Vagina (tissue), 2 donors: ENCODE results near the gene CNIH3. TPM values are rescaled to one million over a fixed set of nuclear protein-coding genes. Genes with fewer than 3 reads are reported as not detected.

Source experiments
- DNase-seq, 2 donors: peaks; one replicate each; pipeline ENCODE4 v3.0.0-alpha.2; 2017; ENCODE audit errors: extremely low spot score in 2 of 2
- H3K27ac ChIP-seq: fragments of 200-600 bp; sonication (generic); one replicate; pipeline ENCODE4 v1.5.1; 2019
- H3K27me3 ChIP-seq: fragments of 200-600 bp; sonication (generic); one replicate; pipeline ENCODE4 v1.5.1; 2019
- H3K36me3 ChIP-seq, 2 donors: fragments of 200-600 bp; sonication (generic); one replicate each; pipeline ENCODE4 v1.5.1; 2017 to 2019
- H3K4me1 ChIP-seq: fragments of 200-600 bp; sonication (generic); one replicate; pipeline ENCODE4 v1.5.1; 2019
- H3K4me3 ChIP-seq, 2 donors: fragments of 200-600 bp; sonication (generic); 1 replicate in 1 of 2; 2 replicates in 1 of 2; pipeline ENCODE4 v1.5.1; 2016 to 2019
- H3K9me3 ChIP-seq: fragments of 200-600 bp; sonication (generic); one replicate; pipeline ENCODE4 v1.5.1; 2019
- CTCF ChIP-seq, 3 experiments: fragments of 450-650 bp in 2 of 3; fragments of 200-600 bp in 1 of 3; sonication (generic) in 1 of 3; IDR thresholded peaks; one replicate each; pipeline ENCODE4 v1.5.1; 2017 to 2019; ENCODE audit warnings: antibody characterized with exemption in 3 of 3, mild to moderate bottlenecking in 2 of 3, moderate library complexity in 2 of 3
- POLR2A ChIP-seq, 2 donors: fragments of 450-650 bp; IDR thresholded peaks; one replicate each; pipeline ENCODE4 v1.6.1; 2017; ENCODE audit warnings: antibody characterized with exemption in 2 of 2, mild to moderate bottlenecking in 2 of 2, moderate library complexity in 2 of 2
- POLR2AphosphoS5 ChIP-seq, 2 donors: sonication (generic); formaldehyde crosslinking; IDR thresholded peaks; one replicate each; pipeline ENCODE4 v1.9.0; 2017; ENCODE audit warnings: antibody characterized with exemption in 2 of 2, mild to moderate bottlenecking in 2 of 2, low read depth in 1 of 2; ENCODE audit not compliant: insufficient read depth in 1 of 2
- intact Hi-C: fragments of 100-400 bp; cut with DNase I; formaldehyde crosslinking; loops from one replicate; pipeline ENCODE4 v1.15.1; 2023
- total RNA-seq: library from RNA; depleted of rRNA; stranded (reverse); fragments of >200 nt; gene quantifications from one replicate; pipeline ENCODE4 v1.2.3, GENCODE V29; 2016

CNIH3 gene
- total RNA-seq, 1 donor from 2014 or later: not detected

- no peaks in the 10 kb centered on the region for H3K9me3 ChIP-seq
- DNase-seq: no peak
- H3K27ac ChIP-seq: peak overlapping the region; percentile 27
- intact Hi-C loops: no loop called here
- TF ChIP-seq POLR2A (IDR thresholded peaks at IDR 0.05) (no peak), POLR2AphosphoS5 (IDR thresholded peaks at IDR 0.05; ENCODE audit: insufficient read depth in 1 of 2, low read depth in 1 of 2) (no peak), CTCF (IDR thresholded peaks at IDR 0.05) (no peak)
- H3K27me3 ChIP-seq: no peaks in the 10 kb centered on the region
- H3K36me3 ChIP-seq: no peaks in the 10 kb centered on the region
- no peak overlapping the region for H3K4me3 ChIP-seq
- peaks cover 27% of the 10 kb centered on the region for H3K4me1 ChIP-seq
Observed at GRCh38 chr1:224732377-224733026, 116.4 kb downstream of the CNIH3 start.

- Histone ChIP-seq H3K4me1 (peaks cover 27% of the 10 kb centered on the region), H3K27ac (peak overlapping the region; percentile 27), H3K4me3 (no peak overlapping the region), H3K27me3 (no peaks in the 10 kb centered on the region), H3K9me3 (no peaks in the 10 kb centered on the region), H3K36me3 (no peaks in the 10 kb centered on the region)
- TF ChIP-seq POLR2A (IDR thresholded peaks at IDR 0.05): no peak
- TF ChIP-seq CTCF (IDR thresholded peaks at IDR 0.05): no peak
- TF ChIP-seq POLR2AphosphoS5 (IDR thresholded peaks at IDR 0.05; ENCODE audit: insufficient read depth in 1 of 2, low read depth in 1 of 2): no peak
- DNase-seq: no peak
- intact Hi-C loops: no loop called here
Observed at GRCh38 chr1:224733027-224733911, 117.2 kb downstream of the CNIH3 start.

GRCh38 chr1:224734261-224734935, 118.3 kb downstream of the CNIH3 start:
- no peak overlapping the region for H3K4me3 ChIP-seq
- no peak for TF ChIP-seq POLR2AphosphoS5 (IDR thresholded peaks at IDR 0.05; ENCODE audit: insufficient read depth in 1 of 2, low read depth in 1 of 2)
- no peak for TF ChIP-seq POLR2A (IDR thresholded peaks at IDR 0.05)
- no peak for TF ChIP-seq CTCF (IDR thresholded peaks at IDR 0.05)
- H3K27me3 ChIP-seq: no peaks in the 10 kb centered on the region
- peaks cover 27% of the 10 kb centered on the region for H3K4me1 ChIP-seq
- intact Hi-C loops: no loop called here
- H3K9me3 ChIP-seq: no peaks in the 10 kb centered on the region
- no peak overlapping the region for H3K27ac ChIP-seq
- H3K36me3 ChIP-seq: no peaks in the 10 kb centered on the region
- DNase-seq: no peak

GRCh38 chr1:224735159-224735558, 119.0 kb downstream of the CNIH3 start:
- Histone ChIP-seq H3K27ac (no peak overlapping the region), H3K4me1 (peaks cover 27% of the 10 kb centered on the region), H3K4me3 (no peak overlapping the region), H3K9me3 (no peaks in the 10 kb centered on the region), H3K27me3 (no peaks in the 10 kb centered on the region), H3K36me3 (no peaks in the 10 kb centered on the region)
- intact Hi-C loops: no loop called here
- TF ChIP-seq POLR2AphosphoS5 (IDR thresholded peaks at IDR 0.05; ENCODE audit: insufficient read depth in 1 of 2, low read depth in 1 of 2) (no peak), CTCF (IDR thresholded peaks at IDR 0.05) (no peak), POLR2A (IDR thresholded peaks at IDR 0.05) (no peak)
- DNase-seq: no peak
